GM23338 (cell line): Measurements from ENCODE around the gene CMIP. TPM values are rescaled to one million over a fixed set of nuclear protein-coding genes. Genes with fewer than 3 reads are reported as not detected.
A peak's percentile ranks its signal among the peaks of the same experiment; 100 is the strongest.

Experiments
- ATAC-seq: fragments of 200-7000 bp; cut with Tn5 transposase; 3 replicates; pipeline ENCODE4 v1.9.1; 2020
- DNase-seq: peaks from one replicate; pipeline ENCODE4 v3.0.0-alpha.2; 2015; ENCODE audit warnings: low spot score
- H2AFZ ChIP-seq: fragments of 200-600 bp; sonication (generic); 2 replicates; pipeline ENCODE4 v1.8.0; 2016; ENCODE audit warnings: antibody characterized with exemption, mild to moderate bottlenecking, moderate library complexity
- H3F3A ChIP-seq: fragments of 200-600 bp; sonication (generic); replicated peaks from 2 replicates; pipeline ENCODE4 v1.8.0; 2017; ENCODE audit warnings: antibody characterized with exemption, mixed run types, low read depth
- H3K27ac ChIP-seq: fragments of 200-600 bp; sonication (generic); 2 replicates; pipeline ENCODE4 v1.6.1; 2016; ENCODE audit warnings: low read depth
- H3K27me3 ChIP-seq: fragments of 200-600 bp; sonication (generic); 2 replicates; pipeline ENCODE4 v1.8.0; 2016; ENCODE audit warnings: mild to moderate bottlenecking, mixed run types, moderate library complexity; ENCODE audit not compliant: insufficient read depth
- H3K36me3 ChIP-seq: fragments of 200-600 bp; sonication (generic); 2 replicates; pipeline ENCODE4 v1.8.0; 2016; ENCODE audit warnings: mild to moderate bottlenecking; ENCODE audit not compliant: insufficient read depth
- H3K4me1 ChIP-seq: fragments of 200-600 bp; sonication (generic); 2 replicates; pipeline ENCODE4 v1.8.0; 2016; ENCODE audit warnings: mild to moderate bottlenecking, moderate library complexity; ENCODE audit not compliant: insufficient read depth
- H3K4me2 ChIP-seq: fragments of 200-600 bp; sonication (generic); 2 replicates; pipeline ENCODE4 v1.7.1; 2017; ENCODE audit warnings: mixed run types
- H3K4me3 ChIP-seq: fragments of 200-600 bp; sonication (generic); 2 replicates; pipeline ENCODE4 v1.6.1; 2016; ENCODE audit warnings: mixed run types
- H3K79me2 ChIP-seq: fragments of 200-600 bp; sonication (generic); replicated peaks from 2 replicates; pipeline ENCODE4 v1.8.0; 2017; ENCODE audit warnings: mild to moderate bottlenecking; ENCODE audit not compliant: insufficient read depth
- H3K9me2 ChIP-seq: fragments of 200-600 bp; sonication (generic); 2 replicates; pipeline ENCODE4 v1.8.0; 2017; ENCODE audit not compliant: insufficient read depth
- H4K20me1 ChIP-seq: fragments of 200-600 bp; sonication (generic); replicated peaks from 2 replicates; pipeline ENCODE4 v1.8.0; 2017; ENCODE audit warnings: mild to moderate bottlenecking; ENCODE audit not compliant: insufficient read depth
- H3K27ac Mint-ChIP-seq: 2 replicates; pipeline ENCODE4 v1.8.0; 2020; ENCODE audit warnings: inconsistent platforms, mild to moderate bottlenecking, moderate library complexity, mixed read lengths
- H3K27me3 Mint-ChIP-seq: 3 replicates; pipeline ENCODE4 v1.8.0; 2022; ENCODE audit warnings: low read depth, mild to moderate bottlenecking, moderate library complexity, mixed read lengths, inconsistent platforms; ENCODE audit not compliant: insufficient read depth, poor library complexity
- H3K36me3 Mint-ChIP-seq: 3 replicates; pipeline ENCODE4 v1.8.0; 2021; ENCODE audit warnings: low read depth, mild to moderate bottlenecking, inconsistent platforms, moderate library complexity, mixed read lengths
- H3K4me1 Mint-ChIP-seq: 3 replicates; pipeline ENCODE4 v1.8.0; 2020; ENCODE audit warnings: mild to moderate bottlenecking, inconsistent platforms, mixed read lengths
- H3K4me3 Mint-ChIP-seq: 3 replicates; pipeline ENCODE4 v1.8.0; 2021; ENCODE audit warnings: moderate library complexity, mild to moderate bottlenecking, inconsistent platforms, mixed read lengths
- H3K9me3 Mint-ChIP-seq: 3 replicates; pipeline ENCODE4 v1.8.0; 2020; ENCODE audit warnings: moderate library complexity, mild to moderate bottlenecking, inconsistent platforms, mixed read lengths
- CREB1 ChIP-seq: fragments of 250-450 bp; sonication (Bioruptor Pico); IDR thresholded peaks from 2 replicates; pipeline ENCODE4 v1.5.0; 2020; ENCODE audit warnings: low read depth, mild to moderate bottlenecking, moderate library complexity
- EZH2 ChIP-seq: fragments of 200-600 bp; sonication (generic); IDR thresholded peaks from one replicate; pipeline ENCODE4 v1.8.0; 2017; ENCODE audit warnings: antibody characterized with exemption, mild to moderate bottlenecking, low read depth; ENCODE audit not compliant: unreplicated experiment
- EZH2phosphoT487 ChIP-seq: fragments of 200-600 bp; sonication (generic); IDR thresholded peaks from one replicate; pipeline ENCODE4 v1.8.1; 2018; ENCODE audit warnings: antibody characterized with exemption; ENCODE audit not compliant: unreplicated experiment
- NANOG ChIP-seq: IDR thresholded peaks from 2 replicates; pipeline ENCODE4 v1.6.1; 2016; ENCODE audit warnings: antibody characterized with exemption, borderline replicate concordance
- POLR2AphosphoS5 ChIP-seq: IDR thresholded peaks from 2 replicates; pipeline ENCODE4 v1.6.1; 2016; ENCODE audit warnings: antibody characterized with exemption, low read depth
- ZNF114 ChIP-seq: fragments of 250-450 bp; sonication (Bioruptor Pico); IDR thresholded peaks from 2 replicates; pipeline ENCODE4 v1.5.0; 2020; ENCODE audit warnings: mild to moderate bottlenecking, moderate library complexity
- ZNF331 ChIP-seq: fragments of 250-450 bp; sonication (Bioruptor Pico); IDR thresholded peaks from 2 replicates; pipeline ENCODE4 v1.5.0; 2020; ENCODE audit warnings: low read depth, mild to moderate bottlenecking, moderate library complexity
- polyA plus RNA-seq: library from polyadenylated mRNA; unstranded; fragments of >200 nt; fragmentation: Nextera tagmentation; extraction: Ambion mirVana; gene quantifications from 2 replicates; pipeline ENCODE4 v1.2.1, GENCODE V29; 2016
- total RNA-seq: library from RNA; depleted of rRNA; stranded (reverse); fragments of >200 nt; shearing (Covaris generic); gene quantifications from 2 replicates; pipeline ENCODE4 v1.2.3, GENCODE V29; 2014
- TF ChIP-seq, protein P1 (sequence below): fragments of 250-450 bp; sonication (Bioruptor Pico); IDR thresholded peaks from 2 replicates; pipeline ENCODE4 v1.5.0; 2020; ENCODE audit warnings: mild to moderate bottlenecking, moderate library complexity
- TF ChIP-seq, protein P2 (sequence below), 2 experiments: fragments of 200-600 bp in 1 of 2; sonication (generic) in 1 of 2; conservative IDR thresholded peaks; 2 replicates each; pipeline versions ENCODE4 v1.5.1 to v1.6.1; 2016 to 2017; ENCODE audit warnings: antibody characterized with exemption in 2 of 2, low read depth in 2 of 2, mild to moderate bottlenecking in 2 of 2, moderate library complexity in 1 of 2

Gene CMIP
- total and polyA plus RNA-seq, 2 experiments from 2014 or later = 9.5 to 62.3 TPM

GRCh38 chr16:81450783-81451491 lies 6.3 kb downstream of the CMIP start:
- Mint-ChIP-seq H3K27me3 (peaks cover 20% of the 10 kb centered on the region), H3K9me3 (no peaks in the 10 kb centered on the region), H3K27ac (peak overlapping the region; percentile 16; the same call in 1 of the 2 replicates), H3K36me3 (peaks cover 3% of the 10 kb centered on the region; the same call in 2 of the 3 replicates), H3K4me3 (no peak overlapping the region; the same call in 2 of the 3 replicates), H3K4me1 (peaks cover 83% of the 10 kb centered on the region)
- no peak for TF ChIP-seq EZH2
- TF ChIP-seq ZNF331 (CRISPR knock-in tag) = no peak
- TF ChIP-seq POLR2AphosphoS5 = no peak
- no peak for TF ChIP-seq ZNF114 (CRISPR knock-in tag)
- TF ChIP-seq CREB1 (CRISPR knock-in tag) = no peak
- TF ChIP-seq, protein P1, sequence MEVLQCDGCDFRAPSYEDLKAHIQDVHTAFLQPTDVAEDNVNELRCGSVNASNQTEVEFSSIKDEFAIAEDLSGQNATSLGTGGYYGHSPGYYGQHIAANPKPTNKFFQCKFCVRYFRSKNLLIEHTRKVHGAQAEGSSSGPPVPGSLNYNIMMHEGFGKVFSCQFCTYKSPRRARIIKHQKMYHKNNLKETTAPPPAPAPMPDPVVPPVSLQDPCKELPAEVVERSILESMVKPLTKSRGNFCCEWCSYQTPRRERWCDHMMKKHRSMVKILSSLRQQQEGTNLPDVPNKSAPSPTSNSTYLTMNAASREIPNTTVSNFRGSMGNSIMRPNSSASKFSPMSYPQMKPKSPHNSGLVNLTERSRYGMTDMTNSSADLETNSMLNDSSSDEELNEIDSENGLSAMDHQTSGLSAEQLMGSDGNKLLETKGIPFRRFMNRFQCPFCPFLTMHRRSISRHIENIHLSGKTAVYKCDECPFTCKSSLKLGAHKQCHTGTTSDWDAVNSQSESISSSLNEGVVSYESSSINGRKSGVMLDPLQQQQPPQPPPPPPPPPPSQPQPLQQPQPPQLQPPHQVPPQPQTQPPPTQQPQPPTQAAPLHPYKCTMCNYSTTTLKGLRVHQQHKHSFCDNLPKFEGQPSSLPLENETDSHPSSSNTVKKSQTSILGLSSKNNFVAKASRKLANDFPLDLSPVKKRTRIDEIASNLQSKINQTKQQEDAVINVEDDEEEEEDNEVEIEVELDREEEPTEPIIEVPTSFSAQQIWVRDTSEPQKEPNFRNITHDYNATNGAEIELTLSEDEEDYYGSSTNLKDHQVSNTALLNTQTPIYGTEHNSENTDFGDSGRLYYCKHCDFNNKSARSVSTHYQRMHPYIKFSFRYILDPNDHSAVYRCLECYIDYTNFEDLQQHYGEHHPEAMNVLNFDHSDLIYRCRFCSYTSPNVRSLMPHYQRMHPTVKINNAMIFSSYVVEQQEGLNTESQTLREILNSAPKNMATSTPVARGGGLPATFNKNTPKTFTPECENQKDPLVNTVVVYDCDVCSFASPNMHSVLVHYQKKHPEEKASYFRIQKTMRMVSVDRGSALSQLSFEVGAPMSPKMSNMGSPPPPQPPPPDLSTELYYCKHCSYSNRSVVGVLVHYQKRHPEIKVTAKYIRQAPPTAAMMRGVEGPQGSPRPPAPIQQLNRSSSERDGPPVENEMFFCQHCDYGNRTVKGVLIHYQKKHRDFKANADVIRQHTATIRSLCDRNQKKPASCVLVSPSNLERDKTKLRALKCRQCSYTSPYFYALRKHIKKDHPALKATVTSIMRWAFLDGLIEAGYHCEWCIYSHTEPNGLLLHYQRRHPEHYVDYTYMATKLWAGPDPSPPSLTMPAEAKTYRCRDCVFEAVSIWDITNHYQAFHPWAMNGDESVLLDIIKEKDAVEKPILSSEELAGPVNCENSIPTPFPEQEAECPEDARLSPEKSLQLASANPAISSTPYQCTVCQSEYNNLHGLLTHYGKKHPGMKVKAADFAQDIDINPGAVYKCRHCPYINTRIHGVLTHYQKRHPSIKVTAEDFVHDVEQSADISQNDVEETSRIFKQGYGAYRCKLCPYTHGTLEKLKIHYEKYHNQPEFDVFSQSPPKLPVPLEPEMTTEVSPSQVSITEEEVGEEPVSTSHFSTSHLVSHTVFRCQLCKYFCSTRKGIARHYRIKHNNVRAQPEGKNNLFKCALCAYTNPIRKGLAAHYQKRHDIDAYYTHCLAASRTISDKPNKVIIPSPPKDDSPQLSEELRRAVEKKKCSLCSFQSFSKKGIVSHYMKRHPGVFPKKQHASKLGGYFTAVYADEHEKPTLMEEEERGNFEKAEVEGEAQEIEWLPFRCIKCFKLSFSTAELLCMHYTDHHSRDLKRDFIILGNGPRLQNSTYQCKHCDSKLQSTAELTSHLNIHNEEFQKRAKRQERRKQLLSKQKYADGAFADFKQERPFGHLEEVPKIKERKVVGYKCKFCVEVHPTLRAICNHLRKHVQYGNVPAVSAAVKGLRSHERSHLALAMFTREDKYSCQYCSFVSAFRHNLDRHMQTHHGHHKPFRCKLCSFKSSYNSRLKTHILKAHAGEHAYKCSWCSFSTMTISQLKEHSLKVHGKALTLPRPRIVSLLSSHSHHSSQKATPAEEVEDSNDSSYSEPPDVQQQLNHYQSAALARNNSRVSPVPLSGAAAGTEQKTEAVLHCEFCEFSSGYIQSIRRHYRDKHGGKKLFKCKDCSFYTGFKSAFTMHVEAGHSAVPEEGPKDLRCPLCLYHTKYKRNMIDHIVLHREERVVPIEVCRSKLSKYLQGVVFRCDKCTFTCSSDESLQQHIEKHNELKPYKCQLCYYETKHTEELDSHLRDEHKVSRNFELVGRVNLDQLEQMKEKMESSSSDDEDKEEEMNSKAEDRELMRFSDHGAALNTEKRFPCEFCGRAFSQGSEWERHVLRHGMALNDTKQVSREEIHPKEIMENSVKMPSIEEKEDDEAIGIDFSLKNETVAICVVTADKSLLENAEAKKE = no peak
- TF ChIP-seq, protein P2, sequence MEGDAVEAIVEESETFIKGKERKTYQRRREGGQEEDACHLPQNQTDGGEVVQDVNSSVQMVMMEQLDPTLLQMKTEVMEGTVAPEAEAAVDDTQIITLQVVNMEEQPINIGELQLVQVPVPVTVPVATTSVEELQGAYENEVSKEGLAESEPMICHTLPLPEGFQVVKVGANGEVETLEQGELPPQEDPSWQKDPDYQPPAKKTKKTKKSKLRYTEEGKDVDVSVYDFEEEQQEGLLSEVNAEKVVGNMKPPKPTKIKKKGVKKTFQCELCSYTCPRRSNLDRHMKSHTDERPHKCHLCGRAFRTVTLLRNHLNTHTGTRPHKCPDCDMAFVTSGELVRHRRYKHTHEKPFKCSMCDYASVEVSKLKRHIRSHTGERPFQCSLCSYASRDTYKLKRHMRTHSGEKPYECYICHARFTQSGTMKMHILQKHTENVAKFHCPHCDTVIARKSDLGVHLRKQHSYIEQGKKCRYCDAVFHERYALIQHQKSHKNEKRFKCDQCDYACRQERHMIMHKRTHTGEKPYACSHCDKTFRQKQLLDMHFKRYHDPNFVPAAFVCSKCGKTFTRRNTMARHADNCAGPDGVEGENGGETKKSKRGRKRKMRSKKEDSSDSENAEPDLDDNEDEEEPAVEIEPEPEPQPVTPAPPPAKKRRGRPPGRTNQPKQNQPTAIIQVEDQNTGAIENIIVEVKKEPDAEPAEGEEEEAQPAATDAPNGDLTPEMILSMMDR (conservative IDR thresholded peaks at IDR 0.05; ENCODE audit: low read depth in 2 of 2) = no peak
- no peak for TF ChIP-seq NANOG
- TF ChIP-seq EZH2phosphoT487 = no peak
- H4K20me1 ChIP-seq = peaks cover 71% of the 10 kb centered on the region
- peak overlapping the region; percentile 70 for H3K4me2 ChIP-seq
- no peak overlapping the region for H2AFZ ChIP-seq
- H3K27ac ChIP-seq = peak overlapping the region; percentile 63
- H3K36me3 ChIP-seq = no peaks in the 10 kb centered on the region
- H3K4me1 ChIP-seq = peaks cover 52% of the 10 kb centered on the region
- no peaks in the 10 kb centered on the region for H3K9me2 ChIP-seq
- H3F3A ChIP-seq = peaks cover 13% of the 10 kb centered on the region; the same call in 1 of the 2 replicates
- peak overlapping the region; percentile 21; the same call in 1 of the 2 replicates for H3K4me3 ChIP-seq
- ATAC-seq (no peak), DNase-seq (no peak)
- H3K27me3 ChIP-seq = no peaks in the 10 kb centered on the region
- peaks cover 100% of the 10 kb centered on the region for H3K79me2 ChIP-seq
